Raji (cell line): ENCODE data around the gene OBP2A.

Experiments
- POLR2A ChIP-seq: IDR thresholded peaks from 2 replicates; pipeline ENCODE4 v1.6.1; 2011; ENCODE audit warnings: low read depth, low read length, control low read depth; ENCODE audit not compliant: insufficient read depth

The OBP2A gene

DNA sequence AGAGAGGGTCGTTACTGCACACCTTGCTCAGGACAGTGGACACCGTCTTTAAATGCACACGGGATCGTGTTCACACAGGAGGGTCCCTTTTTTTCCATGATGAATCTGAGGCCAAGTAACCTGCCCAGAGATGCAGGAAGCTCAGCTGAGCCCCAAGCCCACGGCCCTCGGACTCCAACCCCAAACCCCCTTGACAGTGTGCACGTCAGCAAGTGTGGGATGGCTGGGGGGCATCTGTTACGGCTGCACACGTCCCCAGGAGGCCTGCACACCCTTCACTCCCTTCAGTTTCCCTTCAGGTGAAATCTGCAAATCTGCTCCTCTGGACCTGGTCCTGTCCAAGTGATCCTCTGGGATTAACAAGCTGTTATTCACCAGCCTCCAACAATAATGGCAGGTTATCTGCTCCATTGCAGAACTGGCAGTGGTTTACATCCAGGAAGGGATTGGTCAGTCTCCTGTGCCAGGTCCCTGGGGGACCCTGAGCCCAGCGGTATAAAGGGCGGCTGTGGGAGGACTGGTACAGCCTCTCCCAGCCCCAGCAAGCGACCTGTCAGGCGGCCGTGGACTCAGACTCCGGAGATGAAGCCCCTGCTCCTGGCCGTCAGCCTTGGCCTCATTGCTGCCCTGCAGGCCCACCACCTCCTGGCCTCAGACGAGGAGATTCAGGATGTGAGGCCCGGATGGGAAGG, 24.9 kb upstream of the OBP2A start, which contains the start of gene LCN1:
Gene LCN1, plus strand, starts transcription at position 525 of the 692 bp plus-strand sequence. Its CDS starts 58 bp downstream, at position 583.
- no peak for TF ChIP-seq POLR2A

DNA sequence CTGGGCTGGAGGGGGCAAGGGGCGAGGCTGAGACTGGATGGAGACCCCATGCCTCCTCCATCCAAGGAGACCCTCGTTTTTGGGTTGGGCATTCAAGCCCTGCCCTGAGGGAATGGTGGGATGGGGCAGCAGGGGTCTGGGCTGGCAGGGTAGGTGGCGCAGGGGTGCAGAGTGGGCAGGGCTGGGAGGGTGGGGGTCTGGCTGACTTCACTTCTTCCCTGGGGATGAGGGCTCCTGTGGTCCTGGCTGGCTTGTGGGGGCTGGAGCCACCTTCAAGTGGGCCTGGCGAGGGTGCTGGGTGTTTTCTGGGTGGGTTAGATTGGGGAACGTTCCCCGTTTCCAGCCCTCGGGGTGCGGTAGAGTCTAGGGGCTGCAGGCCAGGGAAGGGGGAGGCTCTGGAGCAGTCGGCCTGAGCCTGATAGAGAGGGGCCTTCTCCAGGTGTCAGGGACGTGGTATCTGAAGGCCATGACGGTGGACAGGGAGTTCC, 24.3 kb upstream of the OBP2A start:
- TF ChIP-seq POLR2A: no peak

DNA sequence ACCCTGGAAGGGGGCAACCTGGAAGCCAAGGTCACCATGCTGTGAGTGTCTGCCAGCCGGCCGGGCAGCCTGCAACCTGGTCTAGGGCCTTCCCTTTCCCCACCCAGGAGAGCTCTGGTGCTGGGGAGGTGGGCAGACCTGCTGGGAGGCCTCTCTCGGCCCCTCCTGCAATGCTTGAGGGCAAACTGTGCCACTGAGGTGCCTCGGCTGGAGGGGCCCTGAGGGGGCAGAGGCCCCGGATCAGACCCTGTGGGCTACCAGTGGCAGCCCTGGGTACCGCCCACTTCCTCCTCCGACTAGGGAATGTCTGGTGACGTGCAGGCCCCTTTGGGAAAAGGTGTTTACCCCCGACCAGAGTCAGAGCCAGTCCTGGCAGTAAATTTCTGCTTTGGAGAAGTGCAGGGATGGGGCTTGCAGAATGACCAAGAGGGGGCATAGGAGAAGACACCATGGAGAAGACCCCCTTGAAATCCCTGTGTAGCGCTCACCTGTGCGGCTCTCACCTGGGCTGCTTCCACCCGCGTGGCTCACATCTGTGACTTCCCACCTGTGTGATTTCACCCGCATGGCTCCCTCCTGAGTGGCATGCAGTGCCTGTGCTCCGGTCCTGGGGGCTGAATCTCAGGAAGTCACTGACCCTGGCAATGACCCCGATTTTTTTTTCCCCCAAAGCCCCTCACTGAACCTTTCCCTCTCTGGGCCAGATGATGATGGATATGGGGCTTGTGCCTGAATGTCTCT, 23.6 kb upstream of the OBP2A start:
- TF ChIP-seq POLR2A: no peak

DNA sequence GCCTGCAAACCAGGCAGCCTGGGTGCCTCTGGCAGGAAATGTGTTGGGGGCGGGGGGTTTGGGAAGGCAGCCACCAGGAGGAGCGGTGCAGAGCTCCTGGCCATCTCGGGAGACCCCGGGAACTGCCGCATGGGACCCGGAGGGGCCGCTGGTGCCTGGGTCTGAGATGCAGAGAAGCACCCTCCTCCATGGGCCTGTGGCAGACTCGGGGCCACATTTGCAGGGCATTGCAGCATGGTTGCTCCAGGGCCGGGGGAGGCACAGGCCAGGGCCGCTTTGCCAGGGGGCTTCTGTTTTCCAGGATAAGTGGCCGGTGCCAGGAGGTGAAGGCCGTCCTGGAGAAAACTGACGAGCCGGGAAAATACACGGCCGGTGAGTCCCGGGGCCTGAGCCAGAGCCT, 23.0 kb upstream of the OBP2A start:
- TF ChIP-seq POLR2A: no peak

DNA sequence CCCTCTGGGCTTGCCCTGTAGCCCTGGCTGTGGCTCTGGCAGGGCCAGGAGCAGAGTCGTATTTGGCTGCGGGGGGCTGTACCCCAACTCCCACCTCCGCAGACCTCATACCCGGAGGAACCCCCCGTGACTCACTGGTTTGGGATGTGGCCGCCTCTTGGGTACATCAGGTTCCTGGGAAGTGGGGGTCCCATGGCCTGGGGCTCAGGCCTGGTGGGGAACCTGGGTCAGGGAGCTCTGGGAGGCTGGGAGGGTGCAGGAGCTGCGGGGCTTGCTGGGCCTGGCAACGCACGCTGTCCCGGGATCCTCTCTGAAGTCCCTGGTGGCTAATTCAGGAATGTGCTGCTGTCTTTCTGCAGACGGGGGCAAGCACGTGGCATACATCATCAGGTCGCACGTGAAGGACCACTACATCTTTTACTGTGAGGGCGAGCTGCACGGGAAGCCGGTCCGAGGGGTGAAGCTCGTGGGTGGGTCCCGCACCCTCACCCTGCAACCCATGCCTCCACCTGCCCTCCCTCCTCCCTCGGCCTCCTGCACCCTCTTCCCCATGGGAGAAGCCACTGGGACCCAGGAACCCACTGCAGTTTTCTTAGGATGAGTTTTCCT, 22.3 kb upstream of the OBP2A start:
- no peak for TF ChIP-seq POLR2A

DNA sequence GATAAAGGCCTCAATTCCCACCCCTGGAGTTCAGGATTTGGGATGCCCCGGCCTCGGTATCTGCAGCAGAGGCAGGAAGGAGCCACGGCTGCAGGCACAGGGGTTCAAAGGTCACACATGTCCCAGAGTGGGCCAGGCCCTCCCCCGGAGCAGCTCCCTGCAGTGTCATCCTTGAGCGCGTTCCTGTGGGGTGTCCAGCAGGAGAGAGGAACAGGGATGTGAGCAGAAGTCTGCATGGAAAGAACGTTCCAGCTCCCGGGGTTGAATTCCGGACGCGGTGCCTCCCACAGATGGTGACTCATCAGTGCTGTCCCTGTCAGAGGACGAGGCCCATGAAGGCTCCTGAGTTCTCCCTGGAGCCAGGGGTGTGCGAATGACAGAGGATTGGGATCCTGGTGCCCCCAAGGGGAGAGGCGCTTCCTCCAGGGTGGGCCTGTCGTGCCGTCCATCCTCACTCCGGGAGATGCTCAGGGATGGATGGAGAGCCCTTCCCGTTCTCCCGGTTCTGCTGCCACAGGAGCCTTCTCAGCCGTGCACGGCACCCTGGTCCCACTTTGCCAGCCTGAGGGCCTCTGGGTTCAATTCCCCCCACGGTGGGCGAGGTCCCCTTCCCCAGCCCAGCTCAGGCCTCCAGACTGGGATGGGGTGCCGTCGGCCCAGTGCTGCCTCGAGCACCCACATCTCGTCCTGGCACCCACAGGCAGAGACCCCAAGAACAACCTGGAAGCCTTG, 21.6 kb upstream of the OBP2A start:
- TF ChIP-seq POLR2A: no peak

DNA sequence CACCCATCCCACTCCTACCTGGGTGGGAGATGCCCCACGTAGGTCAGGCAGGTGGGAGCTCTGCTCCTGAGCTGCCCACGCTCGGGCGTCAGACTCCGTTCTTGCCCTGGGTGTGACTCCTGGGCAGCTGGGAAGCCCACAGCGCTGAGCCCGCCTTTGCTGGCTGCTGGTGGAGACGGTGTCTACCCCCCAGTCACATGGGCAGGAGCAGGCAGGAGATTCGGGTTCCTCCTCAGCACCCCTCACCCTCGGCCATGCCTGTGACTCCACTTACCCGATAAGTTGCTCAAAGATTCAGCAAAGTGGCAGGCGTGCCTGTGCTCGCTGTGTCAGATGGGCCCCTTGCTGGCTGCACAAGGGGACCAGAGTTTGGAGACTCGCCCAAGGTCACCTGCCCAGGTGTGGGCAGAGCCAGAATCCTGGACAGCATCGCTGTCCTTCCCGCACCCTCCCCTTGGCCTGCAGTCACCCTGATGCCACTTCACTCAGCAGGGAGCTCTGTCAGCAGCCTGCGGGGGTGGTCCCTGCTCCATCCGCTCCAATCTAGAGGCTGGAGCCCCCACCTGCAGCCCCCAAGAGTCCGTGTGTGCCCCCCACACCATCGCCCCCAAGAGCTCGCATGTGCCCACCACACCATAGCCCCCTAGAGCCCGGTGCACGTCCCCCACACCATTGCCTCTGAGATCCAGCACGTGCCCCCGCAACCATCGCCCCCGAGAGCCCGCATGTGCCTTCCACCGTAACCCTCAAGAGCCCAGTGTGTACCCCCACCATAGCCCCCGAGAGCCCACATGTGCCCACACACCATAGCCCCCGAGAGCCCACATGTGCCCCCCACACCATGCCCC, 20.5 kb upstream of the OBP2A start:
- no peak for TF ChIP-seq POLR2A

DNA sequence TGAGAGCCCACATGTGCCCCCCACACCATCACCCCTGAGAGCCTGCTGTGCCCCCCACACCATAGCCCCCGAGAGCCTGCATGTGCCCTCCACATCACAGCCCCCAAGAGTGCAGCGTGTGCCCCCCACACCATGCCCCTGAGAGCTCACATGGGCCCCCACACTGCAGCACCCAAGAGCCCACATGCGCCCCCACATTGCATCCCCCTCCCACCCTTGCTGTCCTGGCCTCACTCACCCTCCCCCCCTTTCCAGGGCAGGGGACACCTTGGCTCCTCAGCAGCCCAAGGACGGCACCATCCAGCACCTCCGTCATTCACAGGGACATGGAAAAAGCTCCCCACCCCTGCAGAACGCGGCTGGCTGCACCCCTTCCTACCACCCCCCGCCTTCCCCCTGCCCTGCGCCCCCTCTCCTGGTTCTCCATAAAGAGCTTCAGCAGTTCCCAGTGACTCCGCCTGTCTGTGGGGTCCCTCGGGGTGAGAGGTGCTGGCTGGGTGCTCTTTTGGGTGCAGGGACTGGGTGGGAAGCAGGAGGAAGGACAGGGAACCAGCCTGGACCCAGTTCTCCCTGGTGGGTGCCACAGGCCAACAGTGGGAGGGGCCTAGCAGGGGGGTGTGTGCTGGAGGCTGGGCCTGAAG, 19.7 kb upstream of the OBP2A start:
- no peak for TF ChIP-seq POLR2A

DNA sequence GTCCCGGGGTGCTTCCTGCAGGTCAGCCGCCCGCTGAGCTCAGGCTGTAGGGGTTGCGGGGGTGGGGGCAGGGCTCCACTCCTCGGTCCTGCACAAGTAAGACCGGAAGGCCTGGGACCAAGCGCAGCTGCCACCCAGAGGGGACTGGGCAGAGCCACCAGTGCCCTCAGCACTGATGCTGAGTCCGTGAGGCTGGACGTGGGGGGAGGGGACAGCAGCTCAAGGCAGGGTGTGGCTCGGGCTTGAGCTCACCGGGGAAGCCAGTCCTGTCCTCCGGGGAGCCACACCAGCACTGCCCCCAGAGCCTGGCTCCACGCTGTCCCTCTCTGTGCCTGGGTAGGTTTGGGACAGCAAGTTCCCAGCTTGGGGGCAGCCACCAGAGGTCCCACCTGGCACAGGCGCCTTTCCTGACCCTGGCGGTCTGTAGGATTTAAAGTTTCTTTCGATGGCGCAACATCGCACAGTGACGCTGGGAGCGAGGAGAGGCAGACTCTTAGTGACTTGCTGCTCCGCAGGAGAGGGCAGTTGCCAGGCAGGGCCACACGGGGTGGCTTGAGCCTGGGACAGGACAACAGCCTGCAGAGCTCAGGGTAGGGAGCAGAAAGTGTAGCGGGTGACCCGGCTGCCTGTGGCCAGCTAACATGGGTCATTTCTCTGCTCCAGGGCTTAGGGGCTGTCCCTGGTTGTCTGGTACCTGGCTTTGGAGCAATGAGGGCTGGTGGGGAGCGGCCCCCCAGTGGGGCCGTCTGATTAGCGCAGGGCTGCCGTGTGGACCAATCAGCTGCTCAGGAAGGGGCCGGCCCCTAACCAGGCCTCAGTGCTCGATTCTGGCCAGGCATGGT, 19.0 kb upstream of the OBP2A start:
- TF ChIP-seq POLR2A: no peak

DNA sequence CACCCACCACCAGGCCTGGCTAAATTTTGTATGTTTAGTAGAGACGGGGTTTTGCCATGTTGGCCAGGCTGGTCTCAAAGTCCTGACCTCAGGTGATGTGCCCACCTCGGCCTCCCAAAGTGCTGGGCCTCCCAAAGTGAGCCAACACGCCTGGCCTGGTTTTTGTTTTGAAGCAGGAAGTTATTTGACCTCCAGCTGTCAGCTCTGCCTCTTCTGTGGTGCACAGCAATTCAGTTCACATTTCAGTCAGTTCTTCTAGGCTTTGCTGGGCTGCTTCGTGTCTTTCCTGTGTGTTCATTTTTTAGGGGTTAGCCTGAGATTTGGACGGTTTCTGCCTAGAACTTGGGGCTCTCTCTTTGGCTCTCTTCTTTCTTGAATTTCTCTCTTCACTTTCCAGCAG, 15.8 kb upstream of the OBP2A start:
- TF ChIP-seq POLR2A: no peak

DNA sequence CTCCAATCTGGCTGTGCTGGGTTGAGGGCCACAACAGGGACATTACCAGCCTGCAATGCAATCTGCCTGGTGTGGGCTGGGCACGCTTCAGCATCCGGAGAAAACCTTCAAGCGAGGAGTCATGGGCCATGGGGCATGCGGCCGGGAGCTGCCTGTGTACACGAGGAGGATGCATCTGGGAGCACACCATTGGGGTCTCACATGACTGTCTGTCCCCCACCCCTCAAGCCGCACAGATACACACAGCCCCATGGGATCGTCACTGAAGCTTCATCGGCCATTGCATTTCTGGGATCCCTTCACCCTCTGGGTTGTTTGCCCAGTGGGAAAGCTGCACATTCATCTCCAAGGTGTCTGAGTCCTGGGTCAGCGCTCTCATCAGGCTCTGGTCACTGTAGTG, 14.8 kb upstream of the OBP2A start:
- no peak for TF ChIP-seq POLR2A

DNA sequence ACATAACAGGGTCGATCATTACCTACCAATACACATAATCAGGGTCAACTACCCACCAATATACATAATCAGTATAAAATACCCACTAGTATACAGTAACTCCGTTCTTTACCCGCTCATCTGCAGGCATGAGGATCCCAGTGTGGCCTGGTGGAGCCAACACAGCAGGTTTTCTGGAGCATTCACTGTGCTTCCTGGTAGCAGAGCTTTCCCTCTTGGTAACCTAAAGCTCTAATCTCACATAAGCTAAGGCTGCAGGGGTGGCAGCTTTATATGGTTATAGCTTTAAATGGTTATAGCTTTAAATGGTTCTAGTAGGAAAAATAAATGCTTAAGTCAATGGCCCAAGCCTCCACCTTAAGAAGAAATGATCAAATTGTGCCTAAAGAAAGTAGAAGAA, 12.8 kb upstream of the OBP2A start:
- TF ChIP-seq POLR2A: no peak

DNA sequence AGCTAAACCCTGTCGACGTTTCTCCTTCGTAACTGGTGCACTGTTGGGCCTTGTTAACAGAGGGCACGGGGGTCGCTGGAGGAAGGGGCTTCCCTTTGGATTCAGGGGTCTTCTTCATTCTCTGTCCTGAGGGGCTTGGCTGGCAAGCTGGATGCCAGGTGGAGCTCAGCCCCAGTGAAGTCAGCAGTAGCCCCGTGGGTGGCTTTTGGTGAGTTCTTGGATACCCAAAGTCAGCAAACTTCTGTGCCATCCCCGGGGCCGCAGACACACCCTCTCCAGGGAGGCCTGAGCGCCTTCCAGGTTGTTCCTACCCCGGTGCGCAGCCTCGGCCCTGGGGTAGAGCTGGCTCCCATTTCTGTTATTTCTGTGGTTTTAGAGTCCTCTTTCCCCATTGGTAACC, 12.3 kb upstream of the OBP2A start:
- TF ChIP-seq POLR2A: no peak
